Activated gamma-delta T cell (primary cell): ENCODE results near the gene CTNNBL1.
"Not testable (repeated sequence)": the region's sequence is repeated elsewhere in the genome, so short reads cannot be mapped to it uniquely, and the experiment has no call there.

Experiments used
- DNase-seq: peaks from one replicate; lab custom pipeline; 2025; lab: John Stamatoyannopoulos, UW

Gene CTNNBL1

DNA sequence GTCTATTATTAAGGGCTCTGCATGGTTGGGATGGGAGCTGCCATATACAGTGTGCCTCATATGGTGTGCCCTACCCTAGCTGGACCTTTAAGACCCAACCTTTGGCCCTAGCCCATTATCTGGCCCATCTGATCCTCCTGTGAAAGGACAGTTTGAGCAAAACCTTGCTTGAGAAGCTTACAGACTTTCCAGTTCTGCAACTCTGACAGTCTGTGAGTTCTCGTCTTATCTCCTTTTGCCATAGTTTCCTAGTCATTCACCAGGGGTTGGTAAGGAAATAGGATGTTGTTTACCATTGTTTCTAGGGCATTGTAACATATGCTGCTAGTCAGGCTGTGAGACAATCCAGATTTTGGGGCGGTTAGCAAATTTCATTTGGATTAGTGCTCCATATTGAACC is 17.2 kb downstream of the CTNNBL1 start:
- DNase-seq, result no peak

DNA sequence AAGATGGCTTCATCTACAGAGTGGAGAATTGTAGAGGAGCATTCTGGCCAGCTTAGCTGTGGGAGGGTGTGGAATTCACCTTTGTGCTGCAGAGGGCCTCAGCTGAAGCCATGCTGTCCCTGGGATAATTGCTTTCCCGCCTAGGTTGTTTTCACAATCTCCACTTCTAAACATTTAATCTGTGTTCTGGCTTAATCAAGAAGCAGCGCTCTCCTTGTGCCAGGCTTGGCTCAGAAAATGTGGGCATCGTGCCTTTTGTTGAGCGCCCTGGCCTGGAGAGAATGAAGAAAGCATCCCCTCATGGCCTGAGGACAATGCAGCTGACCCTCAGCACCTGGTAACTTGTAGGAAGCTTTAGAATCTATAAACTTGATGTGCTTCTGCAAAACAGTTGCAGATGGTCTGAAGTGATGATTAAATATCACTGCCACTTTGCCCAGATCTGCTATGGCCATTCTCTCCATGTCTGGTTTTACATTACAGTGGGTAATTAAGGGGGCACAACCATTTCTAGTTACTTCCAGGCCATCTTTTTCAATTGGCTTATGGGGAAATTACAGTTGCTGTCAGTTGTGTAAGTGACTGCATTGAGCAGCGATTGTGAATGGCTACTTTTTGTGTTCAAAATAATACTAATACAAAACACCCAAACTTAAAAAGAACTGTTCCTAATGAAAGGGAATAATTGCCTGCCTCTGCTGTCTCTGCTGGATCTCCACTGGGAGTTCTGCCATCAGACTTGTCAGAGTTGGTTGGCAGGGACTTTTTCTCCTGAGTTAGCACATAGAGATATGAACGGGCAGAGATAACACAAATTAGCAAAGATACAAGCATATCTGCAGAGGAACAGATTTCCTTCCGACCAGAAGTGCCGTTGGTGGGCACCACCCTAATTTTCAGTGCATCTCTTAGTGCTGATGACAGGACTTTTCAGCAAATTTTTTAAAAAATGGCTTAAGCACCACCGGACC is 18.4 kb downstream of the CTNNBL1 start:
- DNase-seq, result no peak

DNA sequence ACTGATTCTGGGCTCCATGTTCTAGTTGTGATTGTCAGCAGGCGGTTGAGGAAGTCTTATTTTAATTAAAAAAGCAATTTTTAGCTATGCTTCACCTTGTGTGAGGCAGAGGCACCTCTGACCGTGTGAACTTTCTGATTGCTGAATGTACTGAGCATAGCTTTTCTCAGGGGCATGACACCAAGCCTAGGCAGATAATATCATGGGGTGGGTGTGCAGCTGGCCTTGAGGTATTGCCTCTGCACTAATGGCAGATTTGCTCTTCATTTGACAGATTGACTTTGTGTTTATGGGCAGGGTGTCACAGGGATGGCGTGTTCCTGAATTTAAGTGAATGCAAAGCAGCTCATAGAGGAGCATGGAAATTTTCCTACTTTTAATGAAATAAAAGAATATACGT is 19.6 kb downstream of the CTNNBL1 start:
- no peak for DNase-seq

DNA sequence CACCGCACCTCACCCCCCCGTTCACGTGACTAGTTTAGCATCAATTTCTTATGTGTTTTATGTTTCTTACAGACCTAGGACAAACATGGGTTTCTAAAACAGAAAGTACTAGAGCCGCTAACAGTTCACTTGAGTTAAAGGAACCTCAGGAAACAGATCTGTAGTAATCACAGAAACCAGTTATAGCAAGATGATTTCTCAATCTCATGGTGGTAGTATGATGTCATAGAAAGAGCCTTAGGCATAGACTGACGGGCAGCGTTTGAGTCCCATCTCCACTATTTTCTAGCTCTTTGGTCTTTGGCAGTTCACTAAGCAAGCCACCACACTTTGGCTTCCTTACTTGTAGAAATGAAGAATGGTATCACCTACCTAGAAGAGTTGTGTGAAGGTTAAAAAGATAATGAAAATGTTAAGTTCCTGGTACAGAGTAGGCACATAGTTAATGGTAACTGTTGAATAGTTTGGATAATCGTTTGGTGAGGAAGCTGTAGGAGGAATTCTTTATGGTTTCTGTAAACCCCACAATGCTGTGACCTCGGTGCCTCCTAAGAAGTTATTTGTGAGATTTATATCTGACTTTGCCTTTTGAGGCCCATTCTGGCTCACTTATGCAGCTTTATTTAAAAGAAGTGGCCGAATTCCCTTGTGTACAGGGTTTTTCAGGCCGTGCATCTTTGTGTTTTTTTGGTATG is 21.3 kb downstream of the CTNNBL1 start:
- no peak for DNase-seq

DNA sequence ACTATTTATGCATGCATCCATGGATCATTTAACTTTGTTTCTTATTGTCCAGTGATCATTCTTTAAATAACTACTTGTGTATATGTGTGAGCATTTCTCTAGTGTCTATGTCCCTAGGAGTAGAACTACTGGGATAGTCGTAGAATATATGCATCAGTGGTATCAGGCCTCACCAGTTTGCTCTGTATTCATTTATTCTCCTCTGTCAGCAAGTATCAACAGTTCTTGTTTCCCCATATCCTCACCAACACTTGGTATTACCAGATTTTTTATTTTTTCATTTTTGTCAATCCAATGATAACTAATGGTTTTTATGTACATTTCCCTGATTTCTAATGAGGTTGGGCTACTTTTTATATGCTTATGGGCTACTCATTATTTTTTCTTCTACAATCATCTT is 27.9 kb downstream of the CTNNBL1 start:
- no peak for DNase-seq

DNA sequence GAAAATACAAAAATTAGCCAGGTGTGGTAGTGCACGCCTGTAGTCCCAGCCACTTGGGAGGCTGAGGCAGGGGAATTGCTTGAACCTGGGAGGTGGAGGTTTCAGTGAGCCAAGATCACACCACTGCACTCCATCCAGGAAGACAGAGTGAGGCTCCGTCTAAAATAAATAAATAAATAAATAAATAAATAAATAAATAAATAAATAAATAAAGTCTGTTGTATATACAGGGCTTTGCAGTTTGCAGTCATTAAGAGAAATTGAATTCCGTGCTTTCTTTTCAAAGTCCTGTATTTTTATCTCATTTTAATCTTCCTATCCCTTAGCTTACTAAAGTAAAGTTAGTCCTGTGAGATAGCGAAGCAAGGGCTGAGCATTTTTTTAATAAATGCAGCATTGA is 28.5 kb downstream of the CTNNBL1 start:
- not testable (repeated sequence) for DNase-seq

DNA sequence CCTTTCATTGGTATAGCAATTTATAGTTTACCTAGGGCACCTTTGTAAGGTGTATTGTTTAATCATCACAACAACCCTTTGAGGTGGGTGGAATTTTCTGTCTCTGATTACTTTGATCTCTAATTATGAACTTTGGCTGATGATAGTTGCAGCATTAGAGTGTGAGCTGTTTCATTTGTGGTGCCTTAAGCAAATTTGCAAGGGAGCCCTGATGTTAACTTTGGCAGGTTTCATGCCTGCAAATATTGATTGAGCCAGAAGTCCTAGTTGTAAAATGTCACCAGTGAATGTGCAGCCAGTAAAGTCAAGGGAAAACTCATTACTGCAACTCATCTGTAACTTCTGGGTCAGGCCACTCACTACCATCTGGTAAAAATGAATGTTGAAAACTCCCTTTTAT is 29.8 kb downstream of the CTNNBL1 start:
- DNase-seq, result no peak

DNA sequence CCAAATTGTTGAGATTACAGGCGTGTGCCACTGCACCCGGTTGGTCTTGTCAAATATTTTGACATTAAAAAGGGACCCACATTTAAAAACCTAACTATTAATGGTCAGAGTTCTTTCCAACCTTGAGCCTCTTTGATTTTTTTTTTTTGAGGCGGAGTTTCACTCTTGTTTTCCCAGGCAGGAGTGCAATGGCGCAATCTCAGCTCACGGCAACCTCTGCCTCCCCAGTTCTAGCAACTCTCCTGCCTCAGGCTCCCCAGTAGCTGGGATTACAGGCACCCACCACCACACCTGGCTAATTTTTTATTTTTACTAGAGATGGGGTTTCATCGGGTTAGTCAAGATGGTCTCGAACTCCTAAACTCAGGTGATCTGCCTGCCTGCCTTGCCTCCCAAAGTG is 31.3 kb downstream of the CTNNBL1 start:
- DNase-seq, result no peak

DNA sequence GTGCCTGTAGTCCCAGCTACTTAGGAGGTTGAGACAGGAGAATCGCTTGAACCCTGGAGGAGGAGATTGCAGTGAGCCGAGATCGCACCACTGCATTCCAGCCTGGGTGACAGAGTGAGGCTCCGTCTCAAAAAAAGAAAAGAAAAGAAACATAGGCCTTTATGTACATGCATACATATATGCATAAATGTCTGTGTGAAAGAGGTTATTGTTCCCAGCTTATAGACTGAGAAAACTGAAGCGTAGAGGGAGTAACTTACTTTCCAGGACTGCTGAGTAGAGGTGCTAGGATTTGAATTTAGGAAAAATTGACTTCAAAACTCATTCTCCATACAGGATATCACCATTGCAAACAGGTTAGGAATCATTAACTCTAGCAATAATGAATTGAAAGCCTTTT is 32.0 kb downstream of the CTNNBL1 start:
- no peak for DNase-seq

DNA sequence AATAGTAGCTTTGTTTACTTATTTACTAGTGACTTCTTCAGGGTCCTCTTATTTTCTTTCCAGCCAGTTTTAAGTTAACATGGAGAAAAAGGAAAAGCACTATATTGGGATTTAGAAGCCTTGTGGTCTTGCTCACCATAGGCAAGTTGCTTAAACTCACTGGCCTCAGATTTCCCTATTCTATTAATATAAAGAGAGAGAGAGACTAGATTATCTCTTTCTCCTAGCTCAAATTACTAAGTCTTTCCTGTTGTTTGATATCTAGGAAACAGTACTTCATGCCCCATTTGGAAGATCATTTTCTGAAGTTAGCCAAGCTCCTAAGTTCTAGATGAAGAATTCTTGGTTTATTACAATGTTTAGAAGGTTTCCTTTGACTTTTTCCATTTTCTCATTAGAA is 32.5 kb downstream of the CTNNBL1 start:
- no peak for DNase-seq

DNA sequence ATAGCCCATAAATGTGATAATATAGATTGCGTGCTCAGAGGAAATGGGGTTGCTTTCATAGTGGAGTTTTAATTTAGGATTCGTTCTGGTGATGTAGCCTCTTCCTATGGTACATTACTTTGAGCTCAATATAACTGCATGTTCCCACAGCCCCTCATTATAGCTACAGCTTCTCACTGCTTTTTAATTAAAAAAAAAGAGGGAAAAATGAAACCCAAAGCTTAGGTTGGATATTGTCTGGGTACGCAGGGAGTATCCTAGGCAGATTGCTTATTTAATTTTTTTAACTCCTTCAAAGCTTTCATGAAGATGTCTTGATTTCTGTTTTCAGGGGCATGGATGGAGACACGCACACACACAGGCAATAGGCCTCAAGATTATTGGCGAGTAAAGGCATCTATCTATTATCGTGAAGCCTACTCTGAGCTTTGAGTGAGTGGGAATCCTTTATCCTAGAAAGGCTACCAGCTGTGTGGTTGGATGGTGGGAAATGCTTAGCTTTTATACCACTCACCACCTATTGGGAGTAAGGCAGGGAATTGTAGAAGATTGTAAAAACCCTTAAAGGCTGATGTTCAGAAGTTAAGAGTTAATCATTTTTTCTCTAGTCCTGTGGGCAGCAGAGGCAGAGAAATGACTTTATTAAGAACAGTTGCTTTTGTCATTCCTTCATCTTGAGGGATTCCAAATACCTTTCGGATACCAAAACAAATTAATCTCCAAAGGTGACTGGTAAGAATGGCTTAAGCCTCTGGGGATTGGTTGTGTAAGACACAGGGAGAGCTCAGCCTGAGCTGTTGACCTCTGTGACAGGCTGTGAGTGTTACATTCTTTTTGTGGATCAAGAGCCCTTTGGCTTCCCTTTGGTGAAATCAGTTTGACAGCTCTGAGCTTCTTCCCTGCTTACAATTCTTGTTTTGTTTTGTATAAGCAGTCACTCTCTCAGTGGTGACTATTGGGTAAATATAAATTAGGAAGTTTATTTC is 33.4 kb downstream of the CTNNBL1 start:
- no peak for DNase-seq

DNA sequence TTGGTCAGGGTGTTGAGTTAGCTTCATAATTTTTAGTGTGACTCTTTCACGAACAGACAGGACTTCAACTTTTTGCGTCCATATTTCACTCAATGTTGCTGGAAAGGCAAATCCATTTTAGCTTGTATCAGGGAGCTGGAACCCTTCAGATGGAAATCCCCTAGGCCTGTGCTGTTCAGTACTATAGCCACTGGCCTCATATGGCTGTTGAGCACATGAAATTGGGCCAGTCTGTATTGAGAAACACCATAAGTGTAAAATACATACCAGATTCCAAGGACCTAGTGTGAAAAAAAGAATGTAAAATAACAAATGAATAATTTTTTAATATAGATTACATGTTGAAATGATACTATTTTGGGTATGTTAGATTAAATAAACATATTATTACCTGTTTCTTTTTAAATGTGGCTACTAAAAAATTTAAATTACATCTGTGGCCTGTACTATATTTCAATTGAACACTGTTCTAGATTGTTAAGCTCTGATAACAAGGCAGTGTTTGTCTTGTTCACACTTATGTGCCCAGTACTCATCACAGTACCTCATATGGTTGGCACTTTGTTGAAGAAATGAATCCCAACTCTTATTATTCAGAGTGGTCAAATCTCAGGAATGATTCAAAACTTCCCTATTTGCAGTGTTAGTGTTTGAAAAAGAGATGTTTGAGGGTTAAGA is 34.3 kb downstream of the CTNNBL1 start:
- no peak for DNase-seq

DNA sequence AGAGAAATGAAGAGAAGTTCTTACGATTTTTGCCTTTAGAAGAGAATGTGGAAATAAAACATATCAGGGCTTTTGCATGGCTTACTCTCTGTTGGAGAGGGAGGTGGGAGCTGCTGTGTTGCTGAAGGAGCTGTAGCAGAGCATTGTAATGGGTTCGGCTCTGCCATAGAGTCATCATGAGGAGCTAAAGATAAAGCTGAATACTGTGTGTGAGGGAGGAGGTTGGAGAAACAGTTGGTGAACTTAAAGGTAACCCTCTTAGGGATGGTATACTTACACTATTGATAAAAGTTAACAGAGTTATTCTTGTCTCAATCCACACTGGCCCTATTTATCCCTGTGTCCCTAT is 34.8 kb downstream of the CTNNBL1 start:
- no peak for DNase-seq

DNA sequence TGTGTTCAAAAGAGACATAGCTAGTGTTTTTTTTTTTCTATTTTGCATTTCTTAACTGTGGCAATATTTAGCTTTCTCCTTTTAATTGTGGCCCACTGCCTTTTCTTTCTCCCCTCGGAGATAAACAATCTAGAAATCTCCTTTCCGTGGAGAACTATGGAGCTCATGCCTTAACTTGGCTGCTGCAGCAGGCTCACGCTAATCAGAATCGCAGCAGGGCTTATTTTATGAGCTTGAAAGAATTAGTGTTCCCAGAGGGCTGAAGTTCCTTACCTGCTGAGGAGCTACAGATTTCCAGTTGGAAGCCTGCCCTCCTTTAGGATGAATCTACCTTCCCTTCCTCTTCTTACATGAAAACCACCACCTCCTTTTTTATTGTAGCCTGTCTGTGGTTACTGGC is 35.6 kb downstream of the CTNNBL1 start:
- DNase-seq, result no peak

DNA sequence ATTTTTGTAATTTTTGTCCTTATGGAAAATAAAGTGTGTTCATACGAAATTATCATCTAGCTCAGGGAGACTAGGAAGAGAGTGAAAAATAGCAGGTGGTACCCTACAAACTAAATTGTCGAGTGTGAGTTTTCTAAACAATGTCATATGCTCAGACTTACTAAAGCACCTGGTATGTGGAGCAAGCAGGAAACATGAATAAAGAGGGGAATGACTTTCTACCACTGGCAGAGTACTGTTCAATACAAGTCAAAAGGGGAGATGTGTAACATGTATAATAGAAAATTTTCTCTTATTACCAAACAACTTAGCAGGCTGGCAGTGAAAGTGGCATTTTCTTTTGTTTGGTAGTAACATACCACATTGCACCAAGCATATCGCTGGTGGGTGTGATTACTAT is 36.1 kb downstream of the CTNNBL1 start:
- no peak for DNase-seq

DNA sequence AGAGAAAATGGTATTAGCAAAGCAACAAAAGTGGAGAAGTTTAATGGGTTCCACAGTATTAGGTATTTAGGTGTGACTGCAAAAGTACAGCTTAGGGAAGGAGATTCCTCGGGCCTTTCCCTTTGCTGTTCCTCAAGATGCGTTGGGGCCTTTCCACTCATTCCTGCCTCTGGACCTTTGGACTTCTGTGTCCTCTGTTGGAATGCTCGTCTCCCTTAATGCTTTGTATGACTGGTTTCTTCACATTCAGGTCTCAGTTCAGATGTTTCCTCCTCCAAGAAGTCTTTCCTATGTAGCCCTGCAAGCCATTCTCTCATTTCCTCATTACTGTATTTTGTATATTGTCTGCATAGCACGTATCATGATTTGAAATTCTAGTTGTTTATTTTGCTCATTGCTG is 39.6 kb downstream of the CTNNBL1 start:
- DNase-seq, result no peak

DNA sequence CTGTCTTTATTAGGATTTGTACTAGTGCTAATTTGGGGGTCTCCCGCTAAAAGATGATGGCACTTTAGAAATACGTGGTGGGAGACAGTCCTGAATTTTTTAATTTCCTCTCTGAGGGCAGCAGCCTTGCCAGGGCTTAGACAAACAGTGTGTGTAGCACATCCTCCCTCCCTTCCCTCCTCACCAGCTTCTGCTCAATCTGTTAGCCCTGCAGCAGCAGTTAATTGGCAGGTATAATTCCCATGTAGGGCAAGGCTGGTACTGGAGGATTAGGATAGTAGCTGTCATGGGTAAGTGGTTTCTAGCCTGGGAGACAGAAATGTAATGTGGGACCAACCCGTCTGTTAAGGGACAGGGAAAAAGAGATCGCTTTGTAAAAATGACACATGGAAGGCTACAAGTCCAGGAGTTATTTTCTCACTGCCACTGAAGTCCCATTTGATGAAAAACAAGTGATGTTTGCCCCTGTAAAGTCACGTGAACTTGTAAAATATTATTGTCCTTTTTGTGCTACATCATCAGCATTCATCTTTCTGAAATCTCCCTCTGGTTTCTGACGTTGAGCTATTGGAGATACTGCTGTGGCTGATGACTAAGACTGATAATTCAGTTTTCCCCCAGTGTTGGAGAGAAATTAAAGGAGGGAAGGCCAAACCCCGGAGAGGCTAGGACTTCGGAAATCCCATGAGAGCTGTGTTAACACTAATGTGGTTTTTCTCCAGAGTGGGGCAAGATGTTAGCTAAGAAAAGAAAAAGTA is 40.6 kb downstream of the CTNNBL1 start:
- DNase-seq, result no peak

DNA sequence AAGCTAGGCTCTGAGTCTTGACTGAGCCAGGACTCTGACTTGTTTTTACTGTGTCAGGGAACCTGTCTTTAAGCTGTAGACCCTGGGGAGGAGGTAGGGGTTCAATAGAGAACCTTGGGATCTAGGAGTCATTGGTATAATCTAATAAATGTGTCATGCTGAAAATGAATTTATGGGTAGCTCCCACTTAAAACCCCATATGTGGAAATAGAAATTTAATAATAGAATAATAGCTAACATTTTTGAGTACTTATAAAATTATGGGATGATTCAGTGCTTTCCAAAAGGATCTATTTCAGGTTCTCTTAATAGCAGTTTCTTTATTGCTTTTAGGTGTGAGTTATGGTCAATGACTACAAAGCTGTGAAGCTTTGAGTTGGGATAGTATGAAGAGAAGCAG is 41.7 kb downstream of the CTNNBL1 start:
- no peak for DNase-seq

DNA sequence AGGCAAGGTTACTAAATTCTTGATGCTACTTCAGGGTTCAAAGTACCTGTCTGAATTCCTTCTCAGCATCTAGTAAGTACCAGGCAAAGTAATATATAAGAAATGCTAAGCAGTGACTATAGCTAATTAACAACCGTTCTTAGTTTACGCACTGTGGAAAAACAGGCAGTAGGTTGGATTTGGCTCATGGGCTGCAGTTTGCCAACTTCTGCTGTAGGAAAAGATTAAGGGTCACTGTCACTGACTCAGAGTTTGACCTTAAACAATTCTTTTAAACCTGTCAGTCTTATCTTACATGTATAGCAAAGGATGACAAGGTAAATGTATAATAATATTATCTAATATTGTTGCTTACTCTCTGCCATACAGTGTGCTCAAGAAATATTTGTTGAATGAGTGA is 42.3 kb downstream of the CTNNBL1 start:
- DNase-seq, result no peak

DNA sequence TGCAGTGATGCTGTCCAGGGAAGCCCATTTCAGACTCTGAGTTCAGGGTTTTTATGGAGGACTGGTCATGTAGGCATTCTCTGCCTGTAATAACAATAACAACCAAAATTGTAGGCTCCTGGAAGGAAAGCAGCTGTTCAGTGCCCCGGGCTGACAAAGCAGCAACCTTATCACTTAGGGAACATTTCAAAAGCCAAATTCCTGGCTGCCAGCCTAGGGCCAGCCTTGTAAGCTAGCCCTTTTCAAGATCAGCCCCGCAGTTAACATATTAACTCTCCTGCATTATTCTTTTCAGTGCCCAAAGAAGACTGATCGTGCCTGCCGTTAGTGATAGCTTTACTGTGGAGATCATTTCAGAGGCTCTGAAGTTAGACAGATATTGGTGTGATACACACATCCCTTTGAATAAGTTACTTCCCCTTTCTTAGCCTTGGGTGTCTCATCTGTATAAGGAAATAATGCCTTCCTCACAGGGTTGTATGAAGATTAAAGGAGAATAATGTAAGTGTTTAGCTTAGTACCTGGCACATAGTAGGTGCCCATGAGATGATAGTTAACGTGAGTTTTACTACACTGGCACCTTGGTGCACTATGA is 44.1 kb downstream of the CTNNBL1 start:
- no peak for DNase-seq
